H1 (cell line): ENCODE measurements around the gene GNAQ. TPM values are rescaled to one million over a fixed set of nuclear protein-coding genes. Genes with fewer than 3 reads are reported as not detected.

Experiments
- CTCF ChIA-PET: fragments of 300-600 bp; sonication (Branson Sonifier 250); formaldehyde crosslinking; loops from one replicate; lab custom pipeline; 2021; ENCODE audit not compliant: partially characterized antibody; lab: Charles Lee
- POLR2A ChIA-PET: fragments of 300-600 bp; sonication (Branson Sonifier 250); formaldehyde crosslinking; loops from one replicate; lab custom pipeline; 2021; ENCODE audit warnings: inconsistent platforms; ENCODE audit not compliant: partially characterized antibody; lab: Charles Lee
- DNase-seq, 2 experiments: peaks; one replicate each; pipeline versions ENCODE4 v3.0.0 to v3.0.0-alpha.2; 2010 to 2022; ENCODE audit warnings: low spot score in 2 of 2, low read depth in 1 of 2, mixed read lengths in 1 of 2
- FAIRE-seq: peaks from 2 replicates; lab custom pipeline; 2011; peaks lifted over from hg19 to GRCh38; lab: Jason Lieb, UNC
- H2AFZ ChIP-seq: 2 replicates; pipeline ENCODE4 v1.8.1; 2012; ENCODE audit warnings: low read length, inconsistent platforms
- H2AK5ac ChIP-seq: 2 replicates; pipeline ENCODE4 v1.6.1; 2013; ENCODE audit warnings: low read depth, low read length
- H2BK120ac ChIP-seq: replicated peaks from 2 replicates; pipeline ENCODE3; 2013; ENCODE audit warnings: low read depth, low read length, inconsistent platforms
- H2BK12ac ChIP-seq: 2 replicates; pipeline ENCODE4 v1.6.1; 2013; ENCODE audit warnings: low read depth, low read length
- H2BK15ac ChIP-seq: 2 replicates; pipeline ENCODE4 v1.6.1; 2013; ENCODE audit warnings: low read length
- H2BK20ac ChIP-seq: 2 replicates; pipeline ENCODE4 v1.6.1; 2013; ENCODE audit warnings: low read length
- H2BK5ac ChIP-seq: 2 replicates; pipeline ENCODE4 v1.6.1; 2013; ENCODE audit warnings: low read depth, low read length
- H3K14ac ChIP-seq: 2 replicates; pipeline ENCODE4 v1.6.1; 2013; ENCODE audit warnings: inconsistent platforms; ENCODE audit not compliant: insufficient read length
- H3K18ac ChIP-seq: 2 replicates; pipeline ENCODE4 v1.6.1; 2013; ENCODE audit warnings: low read length; ENCODE audit errors: extremely low read depth
- H3K23ac ChIP-seq: 2 replicates; pipeline ENCODE4 v1.6.1; 2013; ENCODE audit warnings: inconsistent platforms; ENCODE audit not compliant: insufficient read length
- H3K23me2 ChIP-seq: 2 replicates; pipeline ENCODE4 v1.6.1; 2013; ENCODE audit warnings: low read depth, low read length
- H3K27ac ChIP-seq: 2 replicates; pipeline ENCODE4 v1.6.1; 2011; ENCODE audit warnings: low read depth, low read length, inconsistent platforms
- H3K27me3 ChIP-seq, 4 experiments: replicated peaks in 1 of 4; 1 replicate in 1 of 4; 2 replicates in 3 of 4; pipeline versions ENCODE4 v1.6.1 to v1.8.1; 2011 to 2013; ENCODE audit warnings: low read length in 3 of 4, mild to moderate bottlenecking in 3 of 4, inconsistent platforms in 2 of 4, mixed read lengths in 2 of 4, moderate library complexity in 1 of 4; ENCODE audit not compliant: control insufficient read depth in 3 of 4, insufficient read depth in 3 of 4; ENCODE audit errors: extremely low read depth in 1 of 4
- H3K36me3 ChIP-seq, 4 experiments: 2 replicates each; pipeline versions ENCODE4 v1.6.1 to v1.8.1; 2011 to 2013; ENCODE audit warnings: mild to moderate bottlenecking in 4 of 4, low read length in 3 of 4, moderate library complexity in 2 of 4, control low read depth in 1 of 4, inconsistent platforms in 1 of 4; ENCODE audit not compliant: insufficient read depth in 4 of 4, control insufficient read depth in 2 of 4
- H3K4ac ChIP-seq: replicated peaks from 2 replicates; pipeline ENCODE3; 2013; ENCODE audit warnings: low read length, low read depth, mixed read lengths, inconsistent platforms; ENCODE audit not compliant: insufficient read length
- H3K4me1 ChIP-seq, 4 experiments: replicated peaks in 1 of 4; 1 replicate in 1 of 4; 2 replicates in 3 of 4; pipeline versions ENCODE4 v1.6.1 to v1.8.1; 2011 to 2013; ENCODE audit warnings: low read length in 3 of 4, inconsistent platforms in 2 of 4, mixed read lengths in 1 of 4; ENCODE audit not compliant: insufficient read depth in 4 of 4, control insufficient read depth in 3 of 4
- H3K4me2 ChIP-seq, 2 experiments: 2 replicates each; pipeline versions ENCODE4 v1.6.1 to v1.8.1; 2011 to 2013; ENCODE audit warnings: low read depth in 2 of 2, low read length in 2 of 2, control low read depth in 1 of 2, inconsistent platforms in 1 of 2, mild to moderate bottlenecking in 1 of 2; ENCODE audit not compliant: insufficient read depth in 1 of 2
- H3K4me3 ChIP-seq, 4 experiments: fragments of 200-600, 300-600 bp in 1 of 4; sonication (generic), shearing (Covaris generic), sonication (Bioruptor Twin) in 1 of 4; 2 replicates each; pipeline versions ENCODE4 v1.5.1 to v1.8.1; 2011 to 2016; ENCODE audit warnings: low read length in 4 of 4, low read depth in 3 of 4, control low read depth in 2 of 4, inconsistent platforms in 2 of 4, mild to moderate bottlenecking in 2 of 4, mixed read lengths in 1 of 4, moderate library complexity in 1 of 4; ENCODE audit not compliant: insufficient read depth in 2 of 4; ENCODE audit errors: extremely low read depth in 1 of 4
- H3K56ac ChIP-seq: replicated peaks from 2 replicates; pipeline ENCODE3; 2013; ENCODE audit warnings: low read depth, mild to moderate bottlenecking, mixed read lengths, low read length, inconsistent platforms; ENCODE audit not compliant: insufficient read length
- H3K79me1 ChIP-seq: 2 replicates; pipeline ENCODE4 v1.6.1; 2013; ENCODE audit warnings: low read depth, low read length, control low read depth
- H3K79me2 ChIP-seq, 2 experiments: 2 replicates each; pipeline versions ENCODE4 v1.6.1 to v1.8.1; 2012 to 2013; ENCODE audit warnings: low read length in 2 of 2, mild to moderate bottlenecking in 2 of 2, inconsistent platforms in 1 of 2; ENCODE audit not compliant: insufficient read depth in 2 of 2, control insufficient read depth in 1 of 2
- H3K9ac ChIP-seq, 4 experiments: replicated peaks in 1 of 4; 1 replicate in 1 of 4; 2 replicates in 3 of 4; pipeline versions ENCODE4 v1.6.1 to v1.8.1; 2011 to 2013; ENCODE audit warnings: low read depth in 3 of 4, low read length in 3 of 4, control low read depth in 2 of 4, mild to moderate bottlenecking in 2 of 4, moderate library complexity in 2 of 4, inconsistent platforms in 1 of 4; ENCODE audit errors: extremely low read depth in 1 of 4
- H3K9me3 ChIP-seq, 2 experiments: 2 replicates each; pipeline versions ENCODE4 v1.6.1 to v1.8.1; 2012 to 2013; ENCODE audit warnings: mild to moderate bottlenecking in 2 of 2, moderate library complexity in 2 of 2, control low read depth in 1 of 2, inconsistent platforms in 1 of 2, low read depth in 1 of 2, low read length in 1 of 2, mixed read lengths in 1 of 2; ENCODE audit not compliant: insufficient read depth in 2 of 2
- H4K20me1 ChIP-seq, 2 experiments: replicated peaks in 1 of 2; 2 replicates each; pipeline versions ENCODE3 to v1.8.1; 2011 to 2013; ENCODE audit warnings: inconsistent platforms in 2 of 2, low read length in 2 of 2, mild to moderate bottlenecking in 1 of 2; ENCODE audit not compliant: insufficient read depth in 2 of 2, control insufficient read depth in 1 of 2
- H4K5ac ChIP-seq: 2 replicates; pipeline ENCODE4 v1.6.1; 2013; ENCODE audit warnings: low read length, low read depth, mixed read lengths, inconsistent platforms; ENCODE audit not compliant: insufficient read length
- H4K8ac ChIP-seq: 2 replicates; pipeline ENCODE4 v1.8.0; 2013; ENCODE audit warnings: mild to moderate bottlenecking, moderate library complexity, low read length, inconsistent platforms; ENCODE audit not compliant: insufficient read depth; ENCODE audit errors: extremely low read depth
- H4K91ac ChIP-seq: replicated peaks from 2 replicates; pipeline ENCODE3; 2013; ENCODE audit warnings: low read length, mixed read lengths, inconsistent platforms; ENCODE audit not compliant: insufficient read length
- BCL11A ChIP-seq, 2 experiments: IDR thresholded peaks; one replicate each; pipeline ENCODE4 v1.6.1; 2011; ENCODE audit warnings: low read depth in 2 of 2, low read length in 2 of 2, mild to moderate bottlenecking in 2 of 2
- E2F6 ChIP-seq: IDR thresholded peaks from 2 replicates; pipeline ENCODE4 v1.6.1; 2012; ENCODE audit warnings: inconsistent platforms
- EGR1 ChIP-seq: IDR thresholded peaks from 2 replicates; pipeline ENCODE4 v1.6.1; 2011; ENCODE audit warnings: low read depth, low read length, borderline replicate concordance
- EP300 ChIP-seq, 2 experiments: IDR thresholded peaks; 1 replicate in 1 of 2; 2 replicates in 1 of 2; pipeline ENCODE4 v1.6.1; 2011 to 2012; ENCODE audit warnings: low read depth in 2 of 2, low read length in 2 of 2, mild to moderate bottlenecking in 2 of 2, borderline replicate concordance in 1 of 2, inconsistent platforms in 1 of 2, moderate library complexity in 1 of 2
- FOSL1 ChIP-seq: IDR thresholded peaks from 2 replicates; pipeline ENCODE4 v1.6.1; 2011; ENCODE audit warnings: mild to moderate bottlenecking, low read depth, low read length, moderate library complexity; ENCODE audit not compliant: insufficient read depth
- GABPA ChIP-seq: IDR thresholded peaks from 2 replicates; pipeline ENCODE4 v1.6.1; 2011; ENCODE audit warnings: mild to moderate bottlenecking, low read length, moderate library complexity, borderline replicate concordance; ENCODE audit not compliant: insufficient read depth
- JUND ChIP-seq: IDR thresholded peaks from 2 replicates; pipeline ENCODE4 v1.6.1; 2011; ENCODE audit warnings: mild to moderate bottlenecking, improper control_type of control experiment, low read length
- RAD21 ChIP-seq, 2 experiments: IDR thresholded peaks in 1 of 2; conservative IDR thresholded peaks in 1 of 2; 2 replicates each; pipeline ENCODE4 v1.6.1; 2011; ENCODE audit warnings: low read depth in 2 of 2, low read length in 2 of 2, improper control_type of control experiment in 1 of 2, inconsistent platforms in 1 of 2, mild to moderate bottlenecking in 1 of 2, moderate library complexity in 1 of 2
- RBBP5 ChIP-seq: IDR thresholded peaks from 2 replicates; pipeline ENCODE4 v1.7.1; 2012; ENCODE audit warnings: low read depth, mild to moderate bottlenecking, inconsistent platforms, low read length, moderate library complexity, borderline replicate concordance
- SIX5 ChIP-seq: IDR thresholded peaks from 2 replicates; pipeline ENCODE4 v1.6.1; 2011; ENCODE audit warnings: mild to moderate bottlenecking, low read depth, low read length
- SP2 ChIP-seq: IDR thresholded peaks from 2 replicates; pipeline ENCODE4 v1.6.1; 2012; ENCODE audit warnings: mild to moderate bottlenecking, low read length, inconsistent platforms
- WGBS, 2 experiments: shearing (Covaris generic) in 1 of 2; methylation state at CpG; one replicate each; pipeline versions ENCODE4 v1.1.6 to v1.1.7; 2013 to 2015; ENCODE audit warnings: low lambda C conversion rate in 2 of 2, mixed read lengths in 2 of 2, inconsistent platforms in 1 of 2, low coverage in 1 of 2, missing lambda C conversion rate in 1 of 2; ENCODE audit not compliant: insufficient replicate concordance in 2 of 2, insufficient coverage in 1 of 2, insufficient read length in 1 of 2; ENCODE audit errors: extremely low coverage in 1 of 2, missing lambda C conversion rate in 1 of 2; 5-methylcytosine and 5-hydroxymethylcytosine counted together
- polyA plus RNA-seq, 7 experiments: library from polyadenylated mRNA; depleted of rRNA in 3 of 7; stranded (reverse) in 5 of 7; unstranded in 2 of 7; fragments of >200 nt in 5 of 7; fragments of 200-250 nt in 2 of 7; gene quantifications; 1 replicate in 5 of 7; 2 replicates in 1 of 7; 4 replicates in 1 of 7; pipeline versions ENCODE4 v1.2.1 to v1.2.3, GENCODE V29; 2011 to 2013; ENCODE audit warnings: missing spikeins in 2 of 7, mixed read lengths in 2 of 7
- total RNA-seq: library from RNA; stranded (reverse); fragmentation: NEBNext Ultra II Directional; extraction: Animal tissue kit (Norgen Biotek cat#: 25700); gene quantifications from 2 replicates; pipeline ENCODE4 v1.2.1, GENCODE V29; 2021

Gene GNAQ
- total and polyA plus RNA-seq, 2 of the 8 experiments (the other 6 are each of a cell fraction or from before 2014, with no cell fraction given), result 22.8 to 63.8 TPM

- no peak for FAIRE-seq
- Histone ChIP-seq H3K18ac (no peak overlapping the region), H3K4me3 (no peak overlapping the region)
- no peak for TF ChIP-seq EGR1
- TF ChIP-seq GABPA, result no peak
- no peak for TF ChIP-seq SIX5
- no peak for TF ChIP-seq EP300 (IDR thresholded peaks at IDR 0.05; ENCODE audit: borderline replicate concordance in 1 of 2, low read depth in 2 of 2, low read length in 2 of 2)
- no peak for TF ChIP-seq SP2
- no peak for TF ChIP-seq RAD21 (IDR thresholded peaks at IDR 0.05 in 1 of 2, conservative IDR thresholded peaks at IDR 0.05 in 1 of 2; ENCODE audit: low read depth in 2 of 2, low read length in 2 of 2)
- TF ChIP-seq RBBP5, result no peak
- TF ChIP-seq JUND, result no peak
- no peak for TF ChIP-seq BCL11A (IDR thresholded peaks at IDR 0.05; ENCODE audit: low read depth in 2 of 2, low read length in 2 of 2)
- no peak for TF ChIP-seq FOSL1
- no peak for TF ChIP-seq E2F6
Observed at GRCh38 chr9:77807846-77808750, 223.5 kb downstream of the GNAQ start.

More at GRCh38 chr9:77807846-77808750, 223.5 kb downstream of the GNAQ start:
- no peak overlapping the region for H3K14ac ChIP-seq
- no peak overlapping the region for H2BK120ac ChIP-seq
- H3K27me3 ChIP-seq, result no peaks in the 10 kb centered on the region
- H2BK20ac ChIP-seq, result no peak overlapping the region
- no peak overlapping the region for H2BK12ac ChIP-seq
- no peak overlapping the region for H2AFZ ChIP-seq
- no peaks in the 10 kb centered on the region for H3K79me2 ChIP-seq
- ChIA-PET POLR2A (no interaction called here), CTCF (interaction anchor here (0.6 kb wide), 1 partner anchor 569 kb away, joined by 3 read pairs; no protein-coding TSS in a partner anchor)
- no peak overlapping the region for H3K4me2 ChIP-seq
- no peak for DNase-seq
- no peak overlapping the region for H4K5ac ChIP-seq
- no peak overlapping the region for H4K8ac ChIP-seq
- no peak overlapping the region for H3K23ac ChIP-seq
- no peak overlapping the region for H2BK5ac ChIP-seq
- H3K27ac ChIP-seq, result no peak overlapping the region
- H3K4ac ChIP-seq, result no peak overlapping the region
- 89% methylated on average over 6 of the region's 6 CpGs; no CpG with 5 or more reads in 1 of the 2 experiments for WGBS, 2 experiments
- no peaks in the 10 kb centered on the region; the same call in 1 of the 2 replicates for H3K23me2 ChIP-seq
- no peak overlapping the region for H2AK5ac ChIP-seq
- H4K91ac ChIP-seq, result no peak overlapping the region
- H3K79me1 ChIP-seq, result no peaks in the 10 kb centered on the region
- no peaks in the 10 kb centered on the region for H4K20me1 ChIP-seq
- peaks cover 0 to 3% (median 0%) of the 10 kb centered on the region in 4 experiments; a peak in 3 of 7 replicates for H3K4me1 ChIP-seq
- H3K36me3 ChIP-seq, result no peaks in the 10 kb centered on the region; a peak in 1 of 8 replicates
- H2BK15ac ChIP-seq, result no peak overlapping the region
- H3K56ac ChIP-seq, result no peak overlapping the region
- H3K9ac ChIP-seq, result no peak overlapping the region
- H3K9me3 ChIP-seq, result no peaks in the 10 kb centered on the region
